ENCODE measurements around the gene KIAA1671.
A peak's percentile ranks its signal among the peaks of the same experiment; 100 is the strongest.

Gene KIAA1671

GRCh38 chr22:25120761-25121212, 168.3 kb downstream of the KIAA1671 start:
- DNase-seq: no peak

- no peak for DNase-seq
These were observed 169.7 kb downstream of the KIAA1671 start for GRCh38 chr22:25122136-25122764.

GRCh38 chr22:25123677-25124076, 171.2 kb downstream of the KIAA1671 start:
- DNase-seq: no peak

- DNase-seq: peak; percentile 25 to 48
These were observed 173.3 kb downstream of the KIAA1671 start for GRCh38 chr22:25125693-25126357.

- no peak for DNase-seq
These were observed 174.0 kb downstream of the KIAA1671 start for GRCh38 chr22:25126510-25126909.

GRCh38 chr22:25127318-25127717, 174.8 kb downstream of the KIAA1671 start:
- no peak for DNase-seq

- DNase-seq: no peak
These were observed 177.9 kb downstream of the KIAA1671 start for GRCh38 chr22:25130462-25130861.

- DNase-seq: no peak
These were observed 178.8 kb downstream of the KIAA1671 start for GRCh38 chr22:25131198-25131887.

- DNase-seq: peak; percentile 19 to 30
These were observed 181.5 kb downstream of the KIAA1671 start for GRCh38 chr22:25134028-25134427.

GRCh38 chr22:25134451-25134850, 181.9 kb downstream of the KIAA1671 start:
- no peak for DNase-seq

- DNase-seq: no peak
These were observed 184.5 kb downstream of the KIAA1671 start for GRCh38 chr22:25136953-25137576.

- DNase-seq: no peak
These were observed 185.3 kb downstream of the KIAA1671 start for GRCh38 chr22:25137577-25138525.

GRCh38 chr22:25139062-25139461, 186.5 kb downstream of the KIAA1671 start:
- DNase-seq: peak in 1 of 2 experiments; percentile 8

GRCh38 chr22:25142102-25142501, 189.6 kb downstream of the KIAA1671 start:
- DNase-seq: no peak

GRCh38 chr22:25143156-25144076, 190.9 kb downstream of the KIAA1671 start:
- DNase-seq: no peak

- DNase-seq: no peak
These were observed 192.0 kb downstream of the KIAA1671 start for GRCh38 chr22:25144522-25144921.

- DNase-seq: no peak
These were observed 193.8 kb downstream of the KIAA1671 start for GRCh38 chr22:25146307-25146706.

- DNase-seq: no peak
These were observed 194.6 kb downstream of the KIAA1671 start for GRCh38 chr22:25146906-25147641.

GRCh38 chr22:25147642-25147928, 195.1 kb downstream of the KIAA1671 start:
- DNase-seq: no peak

- DNase-seq: no peak
These were observed 195.7 kb downstream of the KIAA1671 start for GRCh38 chr22:25148149-25148691.

Measured in NCI-H2081 (cell line).